NT2/D1 (cell line): ENCODE data around the gene LRG1.

ENCODE experiments used
- DNase-seq: peaks from one replicate; pipeline ENCODE4 v3.0.0-alpha.2; 2011; ENCODE audit warnings: low read depth, low spot score
- H3K27me3 ChIP-seq: 2 replicates; pipeline ENCODE4 v1.6.0; 2011; ENCODE audit warnings: mild to moderate bottlenecking; ENCODE audit not compliant: insufficient read length, insufficient read depth
- H3K36me3 ChIP-seq: 2 replicates; pipeline ENCODE4 v1.6.1; 2011; ENCODE audit warnings: mild to moderate bottlenecking, low read length, mixed read lengths; ENCODE audit not compliant: insufficient read depth, insufficient read length
- H3K4me1 ChIP-seq: 2 replicates; pipeline ENCODE4 v1.5.1; 2011; ENCODE audit not compliant: insufficient read depth, insufficient read length
- H3K4me3 ChIP-seq: 2 replicates; pipeline ENCODE4 v1.5.1; 2011; ENCODE audit warnings: low read depth; ENCODE audit not compliant: insufficient read length
- H3K9ac ChIP-seq: 2 replicates; pipeline ENCODE4 v1.6.0; 2011; ENCODE audit warnings: low read depth; ENCODE audit not compliant: insufficient read length
- H3K9me3 ChIP-seq: 2 replicates; pipeline ENCODE4 v1.5.1; 2011; ENCODE audit warnings: mild to moderate bottlenecking, low read length; ENCODE audit not compliant: insufficient read depth
- SUZ12 ChIP-seq: IDR thresholded peaks from 2 replicates; pipeline ENCODE4 v1.6.1; 2011; ENCODE audit not compliant: insufficient read length, insufficient read depth; ENCODE audit errors: extremely low read depth
- YY1 ChIP-seq: IDR thresholded peaks from 2 replicates; pipeline ENCODE4 v1.6.1; 2011; ENCODE audit not compliant: insufficient read length, insufficient read depth
- ZNF274 ChIP-seq: IDR thresholded peaks from 2 replicates; pipeline ENCODE4 v1.6.1; 2011; ENCODE audit warnings: mild to moderate bottlenecking, low read depth, low read length

Gene LRG1

DNA sequence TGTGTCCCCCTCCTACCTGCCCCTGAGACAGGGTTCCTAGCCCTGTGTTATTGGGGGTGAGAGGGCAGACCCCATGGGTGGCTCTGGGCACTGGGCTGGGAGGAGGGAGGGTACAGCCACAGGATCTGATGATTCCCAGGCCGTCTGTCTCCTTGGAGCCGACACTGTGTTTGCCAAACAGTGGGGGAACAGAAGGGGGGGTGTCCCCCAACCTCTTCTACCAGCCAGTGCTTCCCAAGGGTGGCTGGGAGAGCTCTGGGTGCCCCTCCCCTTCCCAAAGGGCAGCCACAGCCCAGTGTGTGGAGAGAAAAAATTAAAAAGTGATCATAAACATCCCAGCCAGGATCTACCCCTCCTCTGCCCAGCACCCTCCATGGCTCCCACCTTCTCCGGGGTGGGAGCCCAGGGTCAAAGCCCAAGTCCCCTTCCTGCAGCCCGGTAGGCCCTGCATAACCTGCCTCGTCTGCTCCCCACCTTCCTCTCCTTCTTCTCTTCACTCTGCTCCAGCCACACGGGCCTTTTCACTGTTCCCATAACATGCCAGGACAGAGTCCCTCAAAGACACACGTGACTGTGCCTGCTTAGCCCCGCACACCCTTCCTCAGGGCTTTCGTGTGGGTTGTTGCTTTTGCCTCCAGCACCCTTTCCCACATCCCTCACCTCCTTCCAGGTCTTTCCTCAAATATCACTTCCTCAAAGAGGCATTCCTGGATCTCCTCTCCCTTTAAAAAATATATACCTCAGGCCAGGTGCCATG, 20.1 kb downstream of the LRG1 start:
- no peak overlapping the region for H3K9ac ChIP-seq
- H3K4me3 ChIP-seq, result no peak overlapping the region
- no peaks in the 10 kb centered on the region for H3K9me3 ChIP-seq
- H3K4me1 ChIP-seq, result peaks cover 8% of the 10 kb centered on the region
- H3K27me3 ChIP-seq, result peaks cover 32% of the 10 kb centered on the region
- DNase-seq, result no peak
- TF ChIP-seq YY1 (no peak), SUZ12 (no peak), ZNF274 (no peak)
- H3K36me3 ChIP-seq, result no peaks in the 10 kb centered on the region

DNA sequence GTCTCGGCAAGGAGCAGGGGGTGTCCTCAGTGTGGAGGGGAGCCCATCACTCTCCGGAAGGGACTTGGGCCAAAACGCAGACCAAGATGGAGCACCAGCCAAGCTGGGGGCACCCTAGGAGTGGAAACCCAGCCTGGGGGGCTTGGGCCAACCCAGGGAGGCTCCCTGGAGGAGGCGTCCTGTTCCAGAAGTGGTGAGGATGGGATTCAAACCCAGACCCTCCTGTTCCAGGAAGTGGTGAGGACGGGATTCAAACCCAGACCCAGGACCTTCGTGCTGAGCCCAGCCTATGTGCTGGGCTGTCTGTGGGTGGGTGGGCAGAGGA, 20.7 kb downstream of the LRG1 start:
- H3K9ac ChIP-seq, result no peak overlapping the region
- peaks cover 8% of the 10 kb centered on the region for H3K4me1 ChIP-seq
- no peaks in the 10 kb centered on the region for H3K9me3 ChIP-seq
- no peak for TF ChIP-seq YY1
- no peak for TF ChIP-seq ZNF274
- no peak for TF ChIP-seq SUZ12
- H3K27me3 ChIP-seq, result peaks cover 32% of the 10 kb centered on the region
- H3K36me3 ChIP-seq, result no peaks in the 10 kb centered on the region
- no peak for DNase-seq
- H3K4me3 ChIP-seq, result no peak overlapping the region

DNA sequence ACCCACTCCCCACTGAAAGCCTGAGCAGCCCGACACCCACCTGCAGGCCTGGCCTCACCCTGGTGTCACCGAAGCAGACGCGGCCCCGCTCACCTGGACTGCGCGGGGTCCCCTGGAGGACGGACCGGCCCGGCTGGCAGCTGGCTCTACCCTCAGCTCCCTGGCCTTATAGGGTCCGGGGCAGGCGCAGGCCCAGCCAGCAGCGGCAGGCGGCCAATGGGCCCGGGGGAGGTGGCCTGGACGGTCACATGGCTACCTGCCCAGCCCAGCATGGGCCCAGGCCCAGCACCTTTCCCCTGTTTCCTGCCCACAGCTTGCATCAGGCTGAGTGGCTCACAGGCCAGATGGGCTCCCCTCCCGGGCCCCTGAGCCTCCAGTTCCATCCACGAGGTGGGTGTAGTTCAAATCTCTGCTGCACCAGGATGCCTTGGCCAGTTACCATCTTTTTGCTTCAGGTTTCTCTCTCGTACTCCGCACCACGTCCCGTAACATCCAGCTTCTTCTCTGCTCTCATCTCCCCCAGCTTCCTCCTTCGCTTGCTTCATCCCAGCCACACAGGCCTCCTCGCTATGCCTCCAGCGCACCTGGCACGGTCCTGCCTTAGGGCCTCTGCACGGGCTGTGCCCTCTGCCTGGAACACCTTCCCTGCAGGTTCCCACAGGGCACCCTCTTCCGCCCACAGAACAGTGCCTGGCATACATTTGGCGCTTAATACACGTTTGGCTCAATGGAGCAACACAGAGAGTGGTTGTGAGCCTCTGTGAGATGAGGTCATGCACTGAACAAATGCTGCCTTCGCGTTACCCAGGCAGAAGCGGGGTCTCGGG, 21.3 kb downstream of the LRG1 start, which contains the start of gene PLIN4:
Gene PLIN4 (minus strand): TSS at position 142 of the 827 bp plus-strand sequence. CDS start 214 bp downstream, outside the sequence.
- Histone ChIP-seq H3K27me3 (peaks cover 32% of the 10 kb centered on the region), H3K4me3 (no peak within 1 kb of the TSS), H3K4me1 (peaks cover 7% of the 10 kb centered on the region), H3K9ac (peak within 1 kb of the TSS; percentile 32), H3K36me3 (no peaks in the 10 kb centered on the region), H3K9me3 (no peaks in the 10 kb centered on the region)
- DNase-seq, result no peak
- TF ChIP-seq ZNF274 (no peak), YY1 (no peak), SUZ12 (no peak)

DNA sequence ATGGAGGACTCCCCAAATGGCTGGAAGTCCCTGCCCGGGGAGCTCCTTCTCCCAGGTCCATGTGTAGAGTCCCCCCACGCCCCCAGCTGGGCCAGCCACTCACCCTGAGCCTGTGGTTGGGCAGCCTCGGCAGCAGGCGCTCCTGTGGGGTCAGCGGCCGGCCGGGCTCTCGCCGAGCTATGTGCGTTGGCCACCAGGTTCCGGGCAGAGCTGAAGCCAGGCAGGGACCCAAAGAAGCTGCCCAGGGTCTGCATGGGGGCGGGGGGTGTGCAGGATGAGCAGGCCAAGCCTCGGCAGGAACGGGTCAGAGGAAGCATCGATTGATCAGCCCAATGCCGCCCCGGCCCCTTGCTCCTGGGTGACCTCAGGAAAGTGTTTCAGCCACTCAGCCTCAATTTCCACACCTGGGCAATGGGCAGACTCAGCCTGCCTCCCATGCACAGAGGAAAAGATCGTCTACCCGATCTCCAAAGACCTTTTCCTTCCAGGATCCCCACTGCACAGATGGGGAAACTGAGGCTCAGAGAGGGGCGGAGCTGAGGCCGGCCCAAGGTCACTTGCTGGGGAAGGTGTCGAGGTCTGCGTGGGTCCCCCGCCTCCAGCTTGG, 22.3 kb downstream of the LRG1 start:
- H3K4me1 ChIP-seq, result peaks cover 3% of the 10 kb centered on the region
- peak overlapping the region; percentile 4 for H3K9ac ChIP-seq
- H3K36me3 ChIP-seq, result no peaks in the 10 kb centered on the region
- no peak for TF ChIP-seq YY1
- no peak for TF ChIP-seq SUZ12
- no peak overlapping the region for H3K4me3 ChIP-seq
- H3K9me3 ChIP-seq, result no peaks in the 10 kb centered on the region
- DNase-seq, result no peak
- peaks cover 33% of the 10 kb centered on the region for H3K27me3 ChIP-seq

DNA sequence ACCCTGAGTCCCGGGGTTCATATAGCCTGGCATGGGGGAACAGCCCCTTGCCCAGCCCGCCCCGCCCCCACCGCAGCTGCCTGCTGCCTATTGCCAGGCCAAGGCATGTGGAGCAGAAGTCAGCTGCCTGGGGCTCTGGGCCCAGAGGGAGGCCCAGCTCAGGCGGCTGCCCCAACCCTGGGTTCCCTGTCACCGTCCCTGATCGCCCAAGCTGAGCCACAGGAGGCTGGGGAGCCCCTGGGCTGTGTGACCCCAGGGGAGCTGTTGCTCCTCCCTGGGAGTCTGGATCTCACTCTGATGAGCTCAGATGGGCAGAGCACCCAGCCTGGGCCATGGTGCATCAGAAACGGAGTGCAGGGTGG, 22.9 kb downstream of the LRG1 start:
- Histone ChIP-seq H3K4me3 (no peak overlapping the region), H3K36me3 (no peaks in the 10 kb centered on the region), H3K9ac (peak overlapping the region; percentile 4), H3K4me1 (peaks cover 3% of the 10 kb centered on the region), H3K27me3 (peaks cover 38% of the 10 kb centered on the region), H3K9me3 (no peaks in the 10 kb centered on the region)
- TF ChIP-seq YY1 (no peak), ZNF274 (no peak), SUZ12 (no peak)
- DNase-seq, result no peak

DNA sequence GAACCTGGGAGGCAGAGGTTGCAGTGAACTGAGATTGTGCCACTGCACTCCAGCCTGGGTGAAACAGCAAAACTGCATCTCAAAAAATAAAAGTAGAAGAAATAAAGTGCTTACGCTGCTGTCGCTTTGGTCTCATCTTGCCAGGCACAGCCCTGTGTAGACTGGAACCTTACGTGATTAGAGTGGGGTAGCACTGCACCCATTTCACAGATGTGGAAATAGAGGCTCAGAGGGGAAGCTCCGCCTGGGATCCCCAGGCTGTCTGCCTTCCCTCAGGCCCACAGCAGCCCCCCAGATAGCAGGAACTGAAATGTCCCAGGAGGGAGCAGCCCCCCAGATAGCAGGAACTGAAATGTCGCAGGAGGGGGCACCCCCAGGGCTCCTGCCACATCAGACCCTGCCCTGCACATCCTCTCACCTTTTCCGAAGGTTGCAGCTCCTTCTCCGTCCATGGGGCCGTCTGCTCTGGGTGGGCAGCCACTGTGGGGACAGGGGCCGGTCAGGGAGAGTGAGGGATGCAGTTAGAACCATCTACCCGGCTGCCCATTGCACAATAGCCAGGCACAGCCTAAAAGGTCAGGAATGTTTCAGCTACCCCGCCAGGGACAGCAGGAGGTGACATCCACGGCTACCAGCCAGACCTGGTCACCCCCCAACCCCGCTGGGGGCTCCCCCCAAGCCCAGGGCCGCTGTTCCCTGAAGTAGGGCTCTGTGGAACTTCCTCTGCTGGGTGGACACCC, 23.5 kb downstream of the LRG1 start:
- no peak for TF ChIP-seq SUZ12
- no peak for TF ChIP-seq ZNF274
- Histone ChIP-seq H3K4me1 (peaks cover 3% of the 10 kb centered on the region), H3K27me3 (peaks cover 38% of the 10 kb centered on the region), H3K36me3 (no peaks in the 10 kb centered on the region), H3K9me3 (no peaks in the 10 kb centered on the region), H3K4me3 (no peak overlapping the region), H3K9ac (no peak overlapping the region)
- no peak for DNase-seq

DNA sequence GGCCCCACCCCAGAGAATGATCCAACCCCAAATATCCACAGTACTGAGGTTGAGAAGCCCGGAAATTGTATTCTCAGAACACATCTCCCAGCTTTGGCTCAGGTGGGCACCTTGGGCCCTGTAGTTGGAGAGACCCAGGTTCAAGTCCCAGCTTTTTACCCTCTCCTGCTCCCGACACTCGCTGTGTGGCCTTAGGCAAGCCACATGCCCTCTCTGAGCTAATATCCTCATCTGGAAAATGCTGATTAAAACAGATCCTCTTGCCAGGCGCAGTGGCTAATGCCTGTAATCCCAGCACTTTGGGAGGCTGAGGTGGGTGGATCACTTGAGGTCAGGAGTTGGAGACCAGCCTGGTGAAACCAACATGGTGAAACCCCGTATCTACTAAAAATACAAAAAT, 24.1 kb downstream of the LRG1 start:
- no peak for DNase-seq
- Histone ChIP-seq H3K4me1 (peaks cover 3% of the 10 kb centered on the region), H3K27me3 (peaks cover 35% of the 10 kb centered on the region), H3K4me3 (no peak overlapping the region), H3K9ac (no peak overlapping the region), H3K9me3 (no peaks in the 10 kb centered on the region), H3K36me3 (no peaks in the 10 kb centered on the region)
- TF ChIP-seq YY1, result no peak
- TF ChIP-seq SUZ12, result no peak
- no peak for TF ChIP-seq ZNF274
